Left colon (tissue), 2 donors: ENCODE data around the gene PPP1R3G. TPM values are rescaled to one million over a fixed set of nuclear protein-coding genes. Genes with fewer than 3 reads are reported as not detected.

Experiments used
- ATAC-seq: fragments of 200-7000 bp; cut with Tn5 transposase; one replicate; pipeline ENCODE4 v1.9.1; 2020; ENCODE audit warnings: mild to moderate bottlenecking, moderate library complexity
- DNase-seq, 2 donors: peaks; one replicate each; pipeline ENCODE4 v3.0.0-alpha.2; 2020
- intact Hi-C, 2 donors: fragments of 100-400 bp; cut with DNase I in 1 of 2; cut with micrococcal nuclease in 1 of 2; formaldehyde crosslinking; loops; one replicate each; pipeline versions ENCODE4 v1.11.2 to v1.14.0; 2022; cut with DNase I, micrococcal nuclease
- total RNA-seq, 2 donors: library from RNA; stranded (reverse); fragmentation: NEBNext Ultra II Directional; extraction: Animal tissue kit (Norgen Biotek cat#: 25700); gene quantifications; one replicate each; pipeline ENCODE4 v1.2.1, GENCODE V29; 2021
- donor health status: DM: no; HTN: no; CAD: no.
- donor health status: DM: yes; HTN: yes; CAD: no.

The PPP1R3G gene
- total RNA-seq, 2 donors from 2014 or later = 0.98 to 1.6 TPM

- DNase-seq (no peak), ATAC-seq (peak; percentile 66)
- intact Hi-C loops = no loop called here
These were observed 4.6 kb downstream of the PPP1R3G start for GRCh38 chr6:5089481-5090438.

DNA sequence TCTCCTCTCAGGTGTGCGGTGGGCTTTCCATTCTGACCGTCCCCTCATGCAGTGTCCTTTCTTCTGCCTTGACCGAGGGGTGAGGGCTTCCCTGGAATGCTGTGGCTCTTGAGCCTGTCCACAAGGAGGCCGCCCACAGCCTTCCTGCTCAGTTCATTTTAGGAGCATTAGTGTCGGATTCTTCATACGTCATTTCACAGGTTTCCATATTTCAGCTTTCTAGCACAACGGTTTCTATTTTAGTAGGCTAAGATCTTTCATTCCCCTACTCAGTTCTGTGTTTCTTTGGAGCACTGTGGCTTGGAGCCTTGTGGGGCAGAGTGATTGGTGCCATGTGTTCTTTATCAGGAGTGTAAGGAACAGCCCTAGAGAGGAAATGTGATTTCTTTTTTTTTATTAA, 5.5 kb downstream of the PPP1R3G start:
- ATAC-seq (no peak), DNase-seq (no peak)
- intact Hi-C loops = no loop called here

DNA sequence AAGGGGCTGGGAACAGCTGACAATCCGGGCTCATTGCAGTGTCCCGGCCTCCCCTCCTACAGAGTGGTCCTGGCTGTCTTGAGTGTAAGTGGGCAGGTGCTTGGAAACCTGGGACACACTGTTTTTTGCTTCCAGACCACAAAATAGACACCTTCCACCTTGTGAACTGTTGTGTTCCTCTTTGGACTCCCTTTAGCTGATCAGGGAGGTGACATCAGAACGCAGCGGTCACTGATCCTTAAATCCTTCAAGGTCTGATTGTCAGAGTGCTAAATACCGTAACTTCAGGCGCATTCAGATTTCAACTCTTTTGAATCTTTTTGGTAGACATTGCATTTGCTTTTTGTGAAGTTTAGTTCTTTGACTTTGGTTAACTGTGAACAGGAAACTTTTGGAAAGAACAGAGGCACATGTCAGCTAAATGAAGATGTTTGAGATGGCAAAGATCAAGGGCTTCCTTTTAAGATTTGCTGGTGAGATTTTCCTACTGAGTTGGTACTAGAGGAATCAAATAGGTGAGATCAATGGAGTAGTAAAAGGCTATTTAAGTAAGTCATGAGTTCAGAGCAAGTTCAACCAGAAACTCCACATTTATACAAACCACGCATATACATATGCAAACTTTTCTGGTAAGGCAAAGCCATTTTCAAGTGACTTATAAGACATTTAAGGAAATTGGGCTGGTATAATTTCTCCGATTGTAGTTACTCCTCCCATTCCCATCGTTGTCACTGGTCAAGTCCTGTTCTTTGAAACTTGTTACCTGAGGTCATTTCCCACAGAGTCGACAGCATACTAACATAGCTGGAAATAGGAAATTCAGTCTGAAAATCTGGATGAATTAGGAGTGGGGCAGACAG, 6.3 kb downstream of the PPP1R3G start:
- ATAC-seq (no peak), DNase-seq (no peak)
- intact Hi-C loops = no loop called here

- DNase-seq (no peak), ATAC-seq (no peak)
- intact Hi-C loops = no loop called here
These were observed 8.3 kb downstream of the PPP1R3G start for GRCh38 chr6:5093231-5094015.

- intact Hi-C loops = no loop called here
- ATAC-seq = no peak
- DNase-seq = no peak
These were observed 9.2 kb downstream of the PPP1R3G start for GRCh38 chr6:5094327-5094726.

DNA sequence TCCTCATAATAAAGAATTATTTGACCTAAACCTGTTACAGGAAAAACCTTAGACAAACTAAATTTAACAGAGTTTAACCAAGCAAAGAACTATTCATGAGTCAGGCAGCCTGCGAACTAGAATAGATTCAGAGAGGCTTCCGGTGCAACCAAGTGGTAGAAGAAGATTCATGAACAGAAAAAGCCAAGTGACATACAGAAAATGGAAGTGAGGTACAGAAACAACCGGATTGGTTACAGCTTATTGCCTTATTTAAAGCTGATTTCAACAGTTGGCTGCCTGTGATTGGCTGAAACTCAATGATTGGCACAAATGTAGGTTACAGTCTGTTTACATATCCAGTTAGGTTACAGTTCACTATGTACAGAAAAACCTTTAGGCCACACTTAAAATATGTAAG, 10.1 kb downstream of the PPP1R3G start:
- DNase-seq (no peak), ATAC-seq (no peak)
- intact Hi-C loops = no loop called here

DNA sequence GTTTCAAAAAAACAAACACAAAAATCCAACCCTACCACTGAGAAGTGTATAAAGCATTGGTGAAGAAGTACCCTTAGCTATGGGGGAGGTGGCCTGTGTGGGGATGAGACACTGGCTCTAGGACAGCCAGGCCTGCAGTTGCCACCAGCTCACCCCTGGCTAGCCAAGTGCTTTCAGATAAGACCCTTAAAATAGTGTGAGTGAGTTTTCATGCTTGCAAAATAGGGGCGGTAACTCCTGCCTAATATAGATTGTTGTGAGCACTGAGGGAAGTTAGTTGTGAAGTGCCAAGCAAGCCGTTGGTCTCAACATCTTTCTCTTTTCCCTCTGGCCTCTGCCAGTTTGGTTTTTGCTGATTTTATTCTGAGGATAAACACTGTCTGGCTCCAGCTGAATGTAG, 11.3 kb downstream of the PPP1R3G start:
- ATAC-seq = no peak
- intact Hi-C loops = no loop called here

GRCh38 chr6:5098501-5099270, 13.5 kb downstream of the PPP1R3G start:
- DNase-seq (no peak), ATAC-seq (no peak)
- intact Hi-C loops = no loop called here

More for the DNA sequence above, 11.3 kb downstream of the PPP1R3G start:
- no peak for DNase-seq

DNA sequence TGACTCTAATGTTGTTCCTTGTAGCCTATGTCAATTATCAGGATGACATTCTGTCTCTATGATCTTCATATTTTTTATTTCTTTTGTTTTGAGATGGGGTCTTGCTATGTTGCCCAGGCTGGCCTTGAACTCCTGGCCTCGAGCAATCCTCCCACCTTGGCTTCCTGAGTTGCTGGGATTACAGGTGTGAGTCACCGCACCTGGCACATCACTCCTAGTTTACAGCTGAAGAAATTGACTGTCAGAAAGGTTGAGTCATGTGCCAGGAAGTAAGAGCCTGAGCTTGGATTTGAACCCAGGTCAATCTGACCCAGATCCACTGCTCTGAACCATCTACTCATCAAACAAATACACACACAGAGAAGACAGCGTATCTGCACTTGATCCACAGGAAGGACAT, 14.4 kb downstream of the PPP1R3G start:
- ATAC-seq = no peak
- intact Hi-C loops = no loop called here
- DNase-seq = no peak

DNA sequence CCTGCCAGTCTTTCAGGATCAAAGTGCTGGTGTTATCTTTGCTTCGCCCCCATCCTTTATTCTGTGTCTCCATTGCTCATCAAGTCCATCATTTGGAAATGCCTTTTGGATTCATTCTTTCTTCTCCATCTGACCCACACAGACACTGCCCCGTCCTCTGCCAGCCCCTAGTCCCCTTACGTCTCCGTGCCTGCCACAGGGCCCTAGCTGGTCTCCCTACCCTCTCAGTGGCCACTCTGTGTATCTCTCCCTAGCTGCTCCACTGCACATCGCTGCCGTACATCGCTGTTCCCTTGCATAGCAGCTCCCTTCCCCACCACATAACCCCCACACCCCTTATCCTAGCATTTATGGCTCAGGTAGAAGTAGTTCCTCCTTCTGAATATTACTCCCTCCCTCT, 15.7 kb downstream of the PPP1R3G start:
- ATAC-seq (no peak), DNase-seq (no peak)
- intact Hi-C loops = no loop called here

- ATAC-seq (no peak), DNase-seq (no peak)
- intact Hi-C loops = no loop called here
These were observed 17.3 kb downstream of the PPP1R3G start for GRCh38 chr6:5102267-5102970.

- intact Hi-C loops = no loop called here
- no peak for ATAC-seq
These were observed 18.1 kb downstream of the PPP1R3G start for GRCh38 chr6:5103250-5103649.

DNA sequence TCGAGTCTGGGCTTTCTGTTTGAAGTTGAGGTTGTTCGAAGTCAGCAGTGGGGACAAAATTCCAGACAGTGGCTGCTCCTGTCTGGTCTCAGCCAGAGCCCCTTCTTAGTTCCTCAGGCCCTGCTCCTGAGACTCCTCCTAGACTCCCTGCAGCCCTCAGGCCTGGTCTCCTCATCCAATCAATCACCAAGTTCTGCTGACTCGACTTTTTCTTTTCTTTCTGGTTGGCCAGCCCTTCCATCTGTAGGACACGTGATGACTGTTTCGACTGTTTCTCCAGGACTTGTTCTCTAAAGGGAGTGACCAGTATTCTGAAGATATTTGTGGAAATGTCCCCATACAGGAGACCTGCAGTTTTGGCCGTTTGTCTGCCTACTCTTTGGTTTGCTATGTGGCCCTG, 19.5 kb downstream of the PPP1R3G start:
- ATAC-seq = no peak
- no peak for DNase-seq
- intact Hi-C loops = no loop called here

More at GRCh38 chr6:5103250-5103649, 18.1 kb downstream of the PPP1R3G start:
- DNase-seq = no peak

DNA sequence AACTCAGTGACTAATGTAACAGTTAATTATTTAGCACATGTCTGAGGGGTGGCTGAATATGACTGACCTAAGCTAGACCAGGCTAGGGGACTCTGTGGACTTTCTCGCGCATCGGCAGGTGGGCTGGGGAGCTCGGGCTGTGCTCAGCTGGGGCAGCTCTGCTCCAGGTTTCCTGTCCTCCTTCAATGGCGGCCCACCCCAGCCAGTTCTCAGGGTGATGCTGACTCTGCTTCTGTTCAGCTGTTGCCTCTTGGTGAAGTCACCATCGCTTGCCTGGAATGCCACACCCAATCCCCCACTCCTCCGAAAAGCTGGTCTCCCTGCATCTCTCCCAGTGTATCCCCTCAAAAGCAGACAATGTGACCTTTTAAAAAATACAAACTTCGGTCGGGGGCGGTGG, 20.0 kb downstream of the PPP1R3G start:
- no peak for ATAC-seq
- intact Hi-C loops = no loop called here
- DNase-seq = no peak

DNA sequence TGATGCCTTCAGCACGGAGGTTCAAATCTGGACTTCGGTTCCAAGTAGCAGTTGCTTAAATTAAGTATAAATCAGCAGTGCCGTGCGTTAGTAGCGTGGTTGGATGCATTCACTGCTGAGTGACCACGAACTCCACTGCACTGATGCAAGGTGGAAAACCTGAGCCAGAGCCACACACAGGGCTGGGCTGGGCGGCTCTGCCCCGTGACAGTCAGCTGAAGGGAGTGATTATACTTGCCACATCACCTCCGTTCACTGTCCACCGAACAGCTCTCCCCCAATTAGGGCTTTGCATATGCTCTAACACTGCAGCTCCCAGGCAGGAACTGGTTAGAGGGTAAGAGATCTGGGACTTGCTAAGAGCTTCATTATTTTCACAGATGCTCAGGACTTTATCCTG, 22.2 kb downstream of the PPP1R3G start:
- no peak for DNase-seq
- ATAC-seq = no peak
- intact Hi-C loops = no loop called here

- DNase-seq (no peak), ATAC-seq (no peak)
- intact Hi-C loops = no loop called here
These were observed 22.9 kb downstream of the PPP1R3G start for GRCh38 chr6:5108068-5108467.

DNA sequence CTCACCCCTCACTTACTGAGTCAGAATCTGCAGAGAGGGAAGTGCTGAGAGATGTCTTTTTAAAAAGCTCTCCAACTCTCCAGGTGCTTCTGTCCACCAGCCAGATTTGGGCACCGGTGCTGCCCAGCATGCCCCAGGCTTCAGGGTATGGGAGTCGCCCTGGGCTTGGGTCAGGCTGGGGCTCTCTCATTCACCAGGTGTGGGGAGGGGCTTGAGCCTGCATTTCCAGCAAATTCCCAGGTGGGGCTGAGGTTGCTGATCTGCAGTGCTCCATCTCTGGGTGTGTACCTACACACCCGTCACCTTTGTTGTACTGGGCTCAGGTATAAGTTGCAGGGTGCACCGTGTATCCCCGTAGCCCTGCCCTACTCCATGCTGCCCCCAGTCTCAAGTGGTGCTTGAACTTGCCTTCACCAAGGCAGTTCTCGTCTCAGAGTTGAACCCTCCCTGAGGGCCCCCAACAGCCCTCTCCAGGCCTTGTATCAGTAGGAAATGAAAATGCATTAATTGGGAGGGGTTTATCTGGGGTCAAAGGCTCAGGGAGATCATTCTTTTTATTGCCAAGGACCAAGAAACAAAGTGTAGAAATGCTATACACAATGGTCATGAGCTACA, 23.5 kb downstream of the PPP1R3G start:
- DNase-seq = no peak
- intact Hi-C loops = no loop called here
- ATAC-seq = peak; percentile 37
